HG03521 (cell line): ENCODE data around the gene ZFYVE16.
A peak's percentile ranks its signal among the peaks of the same experiment; 100 is the strongest.
"Not testable (repeated sequence)": the region's sequence is repeated elsewhere in the genome, so short reads cannot be mapped to it uniquely, and the experiment has no call there.

Source experiments
- ATAC-seq: cut with Tn5 transposase; IDR thresholded peaks from one replicate; pipeline ENCODE4 v1.9.1; 2021; ENCODE audit warnings: mild to moderate bottlenecking, moderate library complexity; ENCODE audit not compliant: unreplicated experiment

ZFYVE16 gene

DNA sequence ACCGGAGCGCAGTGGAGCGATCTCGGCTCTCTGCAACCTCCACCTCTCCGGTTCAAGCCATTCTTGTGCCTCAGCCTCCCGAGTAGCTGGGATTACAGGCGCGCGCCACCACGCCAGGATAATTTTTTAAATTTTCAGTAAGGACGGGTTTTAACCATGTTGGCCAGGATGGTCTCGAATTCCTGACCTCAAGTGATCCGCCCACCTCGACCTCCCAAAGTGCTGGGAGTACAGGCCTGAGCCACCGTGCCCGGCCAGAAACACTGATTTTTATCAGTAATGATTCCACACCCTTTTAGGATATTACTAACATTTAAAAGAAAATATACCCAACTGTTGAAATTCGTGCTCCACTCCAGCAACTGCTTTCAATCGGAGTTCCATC, 79.6 kb downstream of the ZFYVE16 start:
- ATAC-seq, result no peak

DNA sequence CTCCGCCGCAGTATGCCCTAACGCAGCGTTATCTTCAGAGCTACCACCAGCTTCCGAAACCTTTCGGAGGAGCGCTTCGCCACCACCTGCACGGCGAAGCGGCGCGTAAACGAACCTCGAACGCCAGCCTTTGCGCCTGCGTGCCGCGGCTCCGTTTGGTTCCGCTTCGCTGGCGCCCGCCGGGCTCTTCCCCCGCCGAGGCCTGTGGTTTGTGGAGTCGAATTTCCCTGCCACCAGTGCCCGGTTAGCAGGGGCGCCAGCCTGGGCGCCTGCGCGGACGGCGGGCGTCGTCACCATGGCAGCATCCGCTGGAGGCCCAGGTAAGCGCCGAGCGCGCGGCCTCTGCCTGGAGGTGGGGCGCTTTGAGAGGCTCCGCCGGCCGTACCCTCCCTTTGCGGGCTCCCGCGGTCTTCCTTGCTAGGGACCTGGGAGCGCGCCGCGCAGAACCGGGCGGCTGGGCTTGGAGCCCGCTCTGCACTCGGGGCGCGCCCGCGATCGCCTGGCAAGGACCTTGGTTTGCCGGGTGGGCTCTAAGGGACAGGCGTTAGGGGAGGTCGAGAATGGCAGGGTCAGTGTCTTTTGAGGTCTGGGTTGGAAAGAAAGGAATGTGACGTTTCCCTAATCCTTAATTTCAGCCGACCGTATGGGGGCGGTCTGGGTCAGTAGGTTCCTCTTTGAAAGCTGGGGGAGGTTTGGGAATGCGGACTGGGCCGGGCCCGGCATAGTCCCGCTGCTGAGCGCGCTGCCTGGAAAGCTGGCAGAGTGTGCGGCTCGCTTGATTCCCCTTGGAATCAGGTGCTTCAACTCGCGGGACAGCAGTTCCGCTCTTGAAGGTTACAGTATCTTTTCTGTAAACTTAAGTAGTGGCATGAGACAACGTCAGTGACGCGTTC, 80.2 kb downstream of the ZFYVE16 start, which contains the start of gene FAM151B:
TSS of gene FAM151B (plus strand) at position 272 of the 893 bp plus-strand sequence. CDS start at position 296, 24 bp downstream.
- peak; percentile 76 for ATAC-seq

GRCh38 chr5:80491296-80491695, 83.4 kb downstream of the ZFYVE16 start:
- no peak for ATAC-seq

- no peak for ATAC-seq
Measured at GRCh38 chr5:80492741-80493140, 84.9 kb downstream of the ZFYVE16 start.

- not testable (repeated sequence) for ATAC-seq
Measured at GRCh38 chr5:80493443-80493842, 85.6 kb downstream of the ZFYVE16 start.

DNA sequence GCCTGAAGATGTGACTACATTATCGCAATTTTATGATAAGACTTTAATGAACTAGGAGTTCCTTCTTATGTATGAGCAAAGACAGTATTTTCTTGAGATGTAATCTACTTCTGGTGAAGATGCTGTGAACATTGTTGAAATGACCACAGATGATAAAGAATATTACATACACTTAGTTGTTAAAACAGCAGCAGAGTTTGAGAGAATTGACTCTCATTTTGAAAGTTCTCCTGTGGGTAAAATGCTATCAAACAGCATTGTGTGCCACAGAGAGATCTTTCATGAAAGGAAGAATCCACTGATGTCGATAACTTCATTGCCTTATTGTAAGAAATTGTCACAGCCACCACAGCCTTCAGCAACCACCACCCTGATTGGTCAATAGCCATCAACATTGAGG, 88.0 kb downstream of the ZFYVE16 start:
- no peak for ATAC-seq

GRCh38 chr5:80502800-80503199, 94.9 kb downstream of the ZFYVE16 start:
- ATAC-seq, result no peak

GRCh38 chr5:80503641-80504040, 95.8 kb downstream of the ZFYVE16 start:
- no peak for ATAC-seq

DNA sequence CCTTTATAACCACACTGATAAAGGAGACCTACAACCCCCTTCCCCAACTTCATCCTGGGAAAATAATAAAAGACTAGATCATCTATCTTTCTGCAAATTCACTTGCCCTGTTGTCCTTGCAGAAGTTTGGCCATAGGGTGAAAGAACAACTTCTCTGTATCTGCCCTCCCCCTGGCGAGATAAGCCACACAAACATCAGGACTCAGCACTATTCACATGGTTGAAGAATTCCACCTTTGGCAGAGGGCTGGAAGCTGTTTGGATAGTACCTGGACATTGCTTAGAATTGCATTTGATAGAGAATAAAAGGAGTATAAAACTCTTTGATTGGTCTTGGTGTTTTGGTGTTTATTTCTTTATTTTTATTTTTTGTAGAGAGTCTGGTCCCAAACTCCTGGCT, 97.0 kb downstream of the ZFYVE16 start:
- no peak for ATAC-seq

DNA sequence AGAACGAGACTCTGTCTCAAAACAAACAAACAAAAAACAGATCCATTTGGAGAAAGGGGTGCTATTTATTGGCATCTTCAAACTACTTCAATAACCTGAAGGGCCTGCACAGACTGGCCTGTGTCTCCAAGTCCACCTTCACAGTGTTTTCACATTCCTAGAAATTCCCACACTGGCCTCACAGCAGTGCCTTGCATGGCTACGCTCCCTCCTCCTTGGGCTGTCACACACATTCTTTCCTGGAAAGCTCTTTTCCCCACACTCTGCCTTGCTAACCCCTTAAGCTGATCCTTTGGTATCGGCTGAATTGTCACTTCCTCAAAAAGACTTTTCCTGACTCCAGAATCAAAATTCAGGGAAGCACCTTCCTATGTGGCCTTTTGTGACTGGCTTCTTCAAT, 99.8 kb downstream of the ZFYVE16 start:
- no peak for ATAC-seq

GRCh38 chr5:80508844-80509243, 101.0 kb downstream of the ZFYVE16 start:
- no peak for ATAC-seq

DNA sequence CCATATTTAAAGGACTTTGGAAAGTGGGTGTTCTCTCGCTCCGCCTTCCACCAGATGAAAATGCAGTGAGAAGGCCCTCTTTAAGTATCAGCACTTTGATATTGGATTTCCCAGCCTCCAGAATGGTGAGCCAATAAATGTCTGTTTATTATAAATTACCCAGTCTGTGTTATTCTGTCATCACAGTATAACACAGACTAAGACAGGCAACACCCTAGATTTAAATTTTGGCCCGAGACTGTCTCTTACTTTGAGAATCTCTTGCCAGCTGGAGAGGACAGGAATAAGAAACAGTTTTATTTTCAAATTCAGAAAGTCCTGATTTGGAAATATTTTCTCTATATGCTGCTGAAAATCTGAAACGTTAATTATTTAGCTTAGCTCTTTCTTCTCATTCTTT, 101.5 kb downstream of the ZFYVE16 start:
- ATAC-seq, result no peak

DNA sequence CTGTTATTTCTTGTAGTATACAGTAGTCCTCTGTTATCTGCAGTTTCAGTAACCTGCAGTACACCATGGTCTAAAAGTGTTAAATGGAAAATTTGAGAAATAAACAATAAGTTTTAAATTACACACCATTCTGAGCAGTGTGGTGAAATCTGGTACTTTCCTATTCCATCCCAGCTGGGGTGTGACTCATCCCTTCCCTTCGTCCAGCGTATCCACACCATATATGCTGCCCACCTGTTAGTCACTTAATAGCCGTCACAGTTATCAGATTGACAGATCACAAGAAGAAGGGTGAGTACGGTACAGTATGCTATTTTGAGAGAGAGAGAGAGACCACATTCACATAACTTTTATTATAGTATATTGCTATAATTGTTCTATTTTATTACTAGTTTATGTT, 109.0 kb downstream of the ZFYVE16 start:
- no peak for ATAC-seq
